Measurements from ENCODE around the gene MAP2K5.

- TF ChIP-seq CTCF (IDR thresholded peaks at IDR 0.05) (no peak), POLR2AphosphoS5 (IDR thresholded peaks at IDR 0.05) (no peak), POLR2A (IDR thresholded peaks at IDR 0.05) (no peak), EP300 (IDR thresholded peaks at IDR 0.05) (no peak)
These were observed 17.8 kb downstream of the MAP2K5 start for GRCh38 chr15:67560320-67560719.
